Neuronal stem cell (in vitro differentiated cells): ENCODE data around the gene N4BP2L2.

ENCODE experiments used
- DNase-seq: peaks from one replicate; pipeline ENCODE4 v3.0.0-alpha.2; 2013; ENCODE audit warnings: low spot score
- H2AFZ ChIP-seq: one replicate; pipeline ENCODE4 v1.6.1; 2013; ENCODE audit warnings: mild to moderate bottlenecking, low read length, inconsistent platforms
- H2AK5ac ChIP-seq: 2 replicates; pipeline ENCODE4 v1.6.1; 2013; ENCODE audit warnings: low read depth, mild to moderate bottlenecking, inconsistent platforms, low read length, moderate library complexity, mixed read lengths
- H2BK120ac ChIP-seq: 2 replicates; pipeline ENCODE4 v1.6.1; 2013; ENCODE audit warnings: low read depth, mild to moderate bottlenecking, inconsistent platforms, low read length, moderate library complexity, mixed read lengths
- H2BK12ac ChIP-seq: one replicate; pipeline ENCODE4 v1.6.1; 2013; ENCODE audit warnings: low read length, inconsistent platforms
- H2BK15ac ChIP-seq: 2 replicates; pipeline ENCODE4 v1.6.1; 2013; ENCODE audit warnings: mild to moderate bottlenecking, low read length, inconsistent platforms, mixed read lengths
- H2BK5ac ChIP-seq: one replicate; pipeline ENCODE4 v1.6.1; 2013; ENCODE audit warnings: inconsistent platforms, mild to moderate bottlenecking, low read length, moderate library complexity
- H3K14ac ChIP-seq: one replicate; pipeline ENCODE4 v1.6.1; 2013; ENCODE audit warnings: low read length, inconsistent platforms
- H3K18ac ChIP-seq: 2 replicates; pipeline ENCODE4 v1.6.1; 2013; ENCODE audit warnings: low read length, inconsistent platforms
- H3K23ac ChIP-seq: 2 replicates; pipeline ENCODE4 v1.6.1; 2013; ENCODE audit warnings: low read depth, mild to moderate bottlenecking, mixed read lengths, low read length, inconsistent platforms; ENCODE audit not compliant: poor library complexity
- H3K27ac ChIP-seq: replicated peaks from 3 replicates; pipeline ENCODE4 v1.5.1; 2013; ENCODE audit warnings: low read length, inconsistent platforms
- H3K27me3 ChIP-seq, 3 experiments: 2 replicates each; pipeline ENCODE4 v1.6.1; 2013; ENCODE audit warnings: low read length in 3 of 3, mild to moderate bottlenecking in 2 of 3, inconsistent platforms in 1 of 3, low read depth in 1 of 3, mixed read lengths in 1 of 3, moderate library complexity in 1 of 3; ENCODE audit not compliant: control insufficient read depth in 3 of 3, insufficient read depth in 3 of 3
- H3K36me3 ChIP-seq, 2 donors: replicated peaks in 1 of 2; 2 replicates each; pipeline ENCODE4 v1.6.1; 2013; ENCODE audit warnings: low read length in 2 of 2; ENCODE audit not compliant: control insufficient read depth in 2 of 2, insufficient read depth in 2 of 2
- H3K4ac ChIP-seq: 2 replicates; pipeline ENCODE4 v1.6.1; 2013; ENCODE audit warnings: inconsistent platforms, mild to moderate bottlenecking, low read length, moderate library complexity
- H3K4me1 ChIP-seq, 2 donors: 1 replicate in 1 of 2; 2 replicates in 1 of 2; pipeline ENCODE4 v1.6.1; 2013; ENCODE audit warnings: low read length in 2 of 2, low read depth in 1 of 2; ENCODE audit not compliant: control insufficient read depth in 2 of 2, insufficient read depth in 1 of 2
- H3K4me2 ChIP-seq: one replicate; pipeline ENCODE4 v1.6.1; 2013; ENCODE audit warnings: mild to moderate bottlenecking, low read length, inconsistent platforms; ENCODE audit not compliant: insufficient read depth, poor library complexity, severe bottlenecking
- H3K4me3 ChIP-seq, 2 donors: 2 replicates each; pipeline ENCODE4 v1.5.1; 2013; ENCODE audit warnings: low read length in 2 of 2, mild to moderate bottlenecking in 2 of 2, inconsistent platforms in 1 of 2, moderate library complexity in 1 of 2
- H3K79me1 ChIP-seq: one replicate; pipeline ENCODE4 v1.6.1; 2013; ENCODE audit warnings: low read depth, mild to moderate bottlenecking, inconsistent platforms, low read length, moderate library complexity
- H3K9ac ChIP-seq: one replicate; pipeline ENCODE4 v1.6.1; 2013; ENCODE audit warnings: mild to moderate bottlenecking, low read depth, low read length, inconsistent platforms; ENCODE audit not compliant: poor library complexity
- H3K9me3 ChIP-seq, 2 donors: replicated peaks in 1 of 2; 2 replicates each; pipeline versions ENCODE3 to v1.6.1; 2013; ENCODE audit warnings: low read length in 2 of 2, mild to moderate bottlenecking in 2 of 2, inconsistent platforms in 1 of 2, low read depth in 1 of 2, mixed read lengths in 1 of 2, moderate library complexity in 1 of 2; ENCODE audit not compliant: control insufficient read depth in 2 of 2, insufficient read depth in 1 of 2
- H4K8ac ChIP-seq: one replicate; pipeline ENCODE4 v1.6.1; 2013; ENCODE audit warnings: low read depth, mild to moderate bottlenecking, inconsistent platforms, low read length, moderate library complexity
- H4K91ac ChIP-seq: one replicate; pipeline ENCODE4 v1.6.1; 2013; ENCODE audit warnings: low read length, low read depth, mild to moderate bottlenecking, inconsistent platforms; ENCODE audit not compliant: poor library complexity
- WGBS, 2 donors: extraction: QIAGEN DNeasy Blood & Tissue Kit; methylation state at CpG; one replicate each; pipeline ENCODE4 v1.1.7; 2013; ENCODE audit warnings: missing lambda C conversion rate in 2 of 2, mixed read lengths in 1 of 2; ENCODE audit not compliant: insufficient read length in 2 of 2, insufficient replicate concordance in 1 of 2; ENCODE audit errors: extremely low coverage in 2 of 2; 5-methylcytosine and 5-hydroxymethylcytosine counted together

Gene N4BP2L2

GRCh38 chr13:32426191-32426989 lies 112.2 kb downstream of the N4BP2L2 start:
- Histone ChIP-seq H3K18ac (no peak overlapping the region), H3K4me1 (peaks cover 2% of the 10 kb centered on the region in 2 donors), H3K9ac (no peak overlapping the region), H3K79me1 (no peaks in the 10 kb centered on the region), H3K23ac (peak overlapping the region; percentile 59), H3K4ac (no peak overlapping the region), H2BK12ac (no peak overlapping the region), H3K4me2 (peak overlapping the region; percentile 95), H3K36me3 (no peaks in the 10 kb centered on the region), H2BK5ac (no peak overlapping the region), H3K14ac (no peak overlapping the region), H3K27me3 (peaks cover 0 to 28% (median 3%) of the 10 kb centered on the region in 3 experiments), H3K27ac (no peak overlapping the region), H2BK15ac (no peak overlapping the region), H2AK5ac (no peak overlapping the region), H4K8ac (no peak overlapping the region), H2BK120ac (no peak overlapping the region), H3K9me3 (no peaks in the 10 kb centered on the region), H4K91ac (no peak overlapping the region), H2AFZ (peak overlapping the region; percentile 92), H3K4me3 (peak overlapping the region; percentile 58 to 76)
- no peak for DNase-seq
- WGBS, 2 donors: no CpG with 5 or more reads among the region's 19 CpGs

- no peak overlapping the region for H2BK12ac ChIP-seq
- no peak for DNase-seq
- no peak overlapping the region for H3K4ac ChIP-seq
- no peak overlapping the region for H3K18ac ChIP-seq
- H3K36me3 ChIP-seq: no peaks in the 10 kb centered on the region
- H3K9ac ChIP-seq: no peak overlapping the region
- H3K27ac ChIP-seq: no peak overlapping the region
- no peak overlapping the region for H4K8ac ChIP-seq
- H3K27me3 ChIP-seq: peaks cover 0 to 28% (median 3%) of the 10 kb centered on the region in 3 experiments
- H2BK5ac ChIP-seq: no peak overlapping the region
- no peak overlapping the region for H4K91ac ChIP-seq
- no peaks in the 10 kb centered on the region for H3K79me1 ChIP-seq
- no peak overlapping the region for H3K14ac ChIP-seq
- no peaks in the 10 kb centered on the region for H3K9me3 ChIP-seq
- no peak overlapping the region for H2BK120ac ChIP-seq
- peak overlapping the region in 1 of 2 donors; percentile 56 for H3K4me3 ChIP-seq
- H2AFZ ChIP-seq: no peak overlapping the region
- H2BK15ac ChIP-seq: no peak overlapping the region
- H3K4me2 ChIP-seq: no peak overlapping the region
- H3K4me1 ChIP-seq: peaks cover 2% of the 10 kb centered on the region in 2 donors
- WGBS, 2 donors: no CpG with 5 or more reads among the region's 7 CpGs
- no peak overlapping the region for H3K23ac ChIP-seq
- no peak overlapping the region for H2AK5ac ChIP-seq
Observed at GRCh38 chr13:32425158-32425557, 113.4 kb downstream of the N4BP2L2 start.

GRCh38 chr13:32423592-32423991 lies 115.0 kb downstream of the N4BP2L2 start:
- Histone ChIP-seq H3K4me3 (no peak overlapping the region), H2BK5ac (no peak overlapping the region), H3K36me3 (no peaks in the 10 kb centered on the region), H3K79me1 (no peaks in the 10 kb centered on the region), H3K9me3 (peaks cover 0 to 3% of the 10 kb centered on the region in 2 donors), H3K14ac (no peak overlapping the region), H2BK15ac (no peak overlapping the region), H3K18ac (no peak overlapping the region), H4K8ac (no peak overlapping the region), H3K27me3 (peaks cover 0 to 25% (median 3%) of the 10 kb centered on the region in 3 experiments), H3K4me1 (peaks cover 2% of the 10 kb centered on the region in 2 donors), H2BK120ac (no peak overlapping the region), H3K27ac (no peak overlapping the region), H2BK12ac (no peak overlapping the region), H3K23ac (no peak overlapping the region), H2AFZ (no peak overlapping the region), H4K91ac (no peak overlapping the region), H3K9ac (no peak overlapping the region), H2AK5ac (no peak overlapping the region), H3K4me2 (no peak overlapping the region), H3K4ac (no peak overlapping the region)
- no CpG with 5 or more reads among the region's 3 CpGs for WGBS, 2 donors
- DNase-seq: no peak

DNA sequence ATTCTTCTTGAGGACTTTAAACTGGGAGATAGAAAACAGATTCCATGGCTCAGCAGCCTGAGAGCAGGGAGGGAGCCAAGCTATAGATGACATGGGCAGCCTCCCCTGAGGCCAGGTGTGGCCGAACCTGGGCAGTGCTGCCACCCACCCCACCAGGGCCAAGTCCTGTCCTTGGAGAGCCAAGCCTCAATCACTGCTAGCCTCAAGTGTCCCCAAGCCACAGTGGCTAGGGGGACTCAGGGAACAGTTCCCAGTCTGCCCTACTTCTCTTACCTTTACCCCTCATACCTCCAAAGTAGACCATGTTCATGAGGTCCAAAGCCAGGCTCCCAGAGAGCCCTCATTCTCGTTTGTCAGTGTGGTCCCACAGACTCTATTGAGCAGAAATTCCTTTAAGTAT lies 118.7 kb downstream of the N4BP2L2 start:
- no peak overlapping the region for H2BK5ac ChIP-seq
- H2BK12ac ChIP-seq: no peak overlapping the region
- H3K27me3 ChIP-seq: no peaks in the 10 kb centered on the region
- no peak overlapping the region for H2BK15ac ChIP-seq
- no peak overlapping the region for H3K9ac ChIP-seq
- no peak overlapping the region for H3K27ac ChIP-seq
- no peak overlapping the region for H3K14ac ChIP-seq
- no peak overlapping the region for H4K91ac ChIP-seq
- no peak overlapping the region for H2AFZ ChIP-seq
- no peak overlapping the region for H3K18ac ChIP-seq
- peaks cover 0 to 3% of the 10 kb centered on the region in 2 donors for H3K9me3 ChIP-seq
- no peak overlapping the region for H4K8ac ChIP-seq
- no peak overlapping the region for H3K4me2 ChIP-seq
- H3K4me1 ChIP-seq: no peaks in the 10 kb centered on the region
- H2BK120ac ChIP-seq: no peak overlapping the region
- H3K23ac ChIP-seq: no peak overlapping the region
- H3K36me3 ChIP-seq: no peaks in the 10 kb centered on the region
- H3K4ac ChIP-seq: no peak overlapping the region
- DNase-seq: no peak
- no CpG with 5 or more reads among the region's 2 CpGs for WGBS, 2 donors
- H2AK5ac ChIP-seq: peak overlapping the region; percentile 47
- H3K4me3 ChIP-seq: no peak overlapping the region
- no peaks in the 10 kb centered on the region for H3K79me1 ChIP-seq
